Measurements from ENCODE around the gene GREM2. TPM values are rescaled to one million over a fixed set of nuclear protein-coding genes. Genes with fewer than 3 reads are reported as not detected.

Gene GREM2
- total RNA-seq, 1 experiment from 2014 or later = 0.17 TPM

- ATAC-seq (no peak), DNase-seq (ENCODE audit: low spot score) (no peak)
- TF ChIP-seq GRHL2 (CRISPR knock-in tag; IDR thresholded peaks at IDR 0.05; ENCODE audit: insufficient replicate concordance, severe bottlenecking) = no peak
- TF ChIP-seq PRRX2 (CRISPR knock-in tag; IDR thresholded peaks at IDR 0.05) = no peak
- no peak for TF ChIP-seq FOXP1 (CRISPR knock-in tag; IDR thresholded peaks at IDR 0.05; ENCODE audit: borderline replicate concordance)
- TF ChIP-seq CDX4 (CRISPR knock-in tag; IDR thresholded peaks at IDR 0.05; ENCODE audit: borderline replicate concordance) = no peak
- TF ChIP-seq JUN (CRISPR knock-in tag; IDR thresholded peaks at IDR 0.05) = no peak
- no peak for TF ChIP-seq ZNF219 (CRISPR knock-in tag; IDR thresholded peaks at IDR 0.05; ENCODE audit: borderline replicate concordance)
- no peak for TF ChIP-seq ZNF263 (CRISPR knock-in tag; IDR thresholded peaks at IDR 0.05; ENCODE audit: low read depth)
- TF ChIP-seq ZNF232 (CRISPR knock-in tag; IDR thresholded peaks at IDR 0.05) = no peak
- no peak for TF ChIP-seq ATF3 (CRISPR knock-in tag; conservative IDR thresholded peaks at IDR 0.05)
- TF ChIP-seq NR1H2 (CRISPR knock-in tag; IDR thresholded peaks at IDR 0.05) = no peak
- TF ChIP-seq ATF6 (CRISPR knock-in tag; IDR thresholded peaks at IDR 0.05) = no peak
- no peak for TF ChIP-seq IRF2 (CRISPR knock-in tag; IDR thresholded peaks at IDR 0.05; ENCODE audit: borderline replicate concordance, low read depth)
- no peak for TF ChIP-seq SMAD3 (CRISPR knock-in tag; IDR thresholded peaks at IDR 0.05; ENCODE audit: borderline replicate concordance)
- no peak for TF ChIP-seq RELA (CRISPR knock-in tag; IDR thresholded peaks at IDR 0.05; ENCODE audit: borderline replicate concordance)
- TF ChIP-seq USF2 (CRISPR knock-in tag; IDR thresholded peaks at IDR 0.05) = no peak
- no peak for TF ChIP-seq NR2C2 (CRISPR knock-in tag; IDR thresholded peaks at IDR 0.05)
- no peak for TF ChIP-seq PRDM15 (CRISPR knock-in tag; IDR thresholded peaks at IDR 0.05)
- TF ChIP-seq CREM (CRISPR knock-in tag; IDR thresholded peaks at IDR 0.05) = no peak
- TF ChIP-seq RORB (CRISPR knock-in tag; IDR thresholded peaks at IDR 0.05) = no peak
- CTCF ChIA-PET = no interaction called here
- no peak overlapping the region for H3K4me3 Mint-ChIP-seq
- peaks cover 7% of the 10 kb centered on the region for H3K4me1 Mint-ChIP-seq
- H3K9me3 Mint-ChIP-seq = no peaks in the 10 kb centered on the region
- POLR2A ChIA-PET = no interaction called here
- no peaks in the 10 kb centered on the region for H3K36me3 Mint-ChIP-seq
- H3K27me3 Mint-ChIP-seq (ENCODE audit: low read depth) = no peaks in the 10 kb centered on the region
- no peak overlapping the region for H3K27ac Mint-ChIP-seq
Measured at GRCh38 chr1:240571782-240572181, 40.2 kb downstream of the GREM2 start.

GRCh38 chr1:240567066-240567465 lies 44.9 kb downstream of the GREM2 start:
- no peak overlapping the region for H3K4me3 Mint-ChIP-seq
- H3K36me3 Mint-ChIP-seq = no peaks in the 10 kb centered on the region
- ChIA-PET POLR2A (no interaction called here), CTCF (no interaction called here)
- DNase-seq (ENCODE audit: low spot score) (no peak), ATAC-seq (no peak)
- no peaks in the 10 kb centered on the region for H3K9me3 Mint-ChIP-seq
- no peak overlapping the region for H3K27ac Mint-ChIP-seq
- H3K4me1 Mint-ChIP-seq = no peaks in the 10 kb centered on the region
- no peaks in the 10 kb centered on the region for H3K27me3 Mint-ChIP-seq (ENCODE audit: low read depth)
- TF ChIP-seq GABPB1 (CRISPR knock-in tag; IDR thresholded peaks at IDR 0.05) (no peak), MXD4 (CRISPR knock-in tag; IDR thresholded peaks at IDR 0.05; ENCODE audit: borderline replicate concordance) (no peak), ATF6 (CRISPR knock-in tag; IDR thresholded peaks at IDR 0.05) (no peak), ELF4 (CRISPR knock-in tag; IDR thresholded peaks at IDR 0.05; ENCODE audit: low read depth) (no peak), ZBTB21 (CRISPR knock-in tag; IDR thresholded peaks at IDR 0.05; ENCODE audit: borderline replicate concordance) (no peak), PREB (CRISPR knock-in tag; IDR thresholded peaks at IDR 0.05; ENCODE audit: borderline replicate concordance) (no peak)

Data from WTC11 (cell line).